Measurements from ENCODE around the gene MYO1E.

GRCh38 chr15:59290295-59291212 is 82.1 kb downstream of the MYO1E start:
- TF ChIP-seq CTCF (IDR thresholded peaks at IDR 0.05) = no peak
- no peak for TF ChIP-seq ZFX (IDR thresholded peaks at IDR 0.05; ENCODE audit: borderline replicate concordance)
